Neural progenitor cell (in vitro differentiated cells): ENCODE results near the gene ARHGEF4.

Experiments
- CTCF ChIP-seq: fragments of 200-600 bp; sonication (generic); IDR thresholded peaks from 2 replicates; pipeline ENCODE4 v1.5.1; 2017; ENCODE audit warnings: antibody characterized with exemption, mild to moderate bottlenecking
- EZH2 ChIP-seq: fragments of 200-600 bp; sonication (generic); IDR thresholded peaks from 2 replicates; pipeline ENCODE4 v1.6.1; 2017; ENCODE audit warnings: antibody characterized with exemption, mild to moderate bottlenecking, moderate library complexity
- EZH2phosphoT487 ChIP-seq: fragments of 200-600 bp; sonication (generic); IDR thresholded peaks from 2 replicates; pipeline ENCODE4 v1.6.1; 2017; ENCODE audit warnings: antibody characterized with exemption

- TF ChIP-seq EZH2 (no peak), CTCF (no peak), EZH2phosphoT487 (no peak)
Observed at GRCh38 chr2:130981667-130982066, 145.0 kb downstream of the ARHGEF4 start.
